Fibroblast of lung (primary cell): ENCODE results near the gene MACROD2.

Experiments used
- CTCF ChIP-seq, 2 donors: IDR thresholded peaks in 1 of 2; conservative IDR thresholded peaks in 1 of 2; 1 replicate in 1 of 2; 2 replicates in 1 of 2; pipeline ENCODE4 v1.5.1; 2011 to 2012; ENCODE audit warnings: low read length in 2 of 2, control low read depth in 1 of 2, inconsistent platforms in 1 of 2, low read depth in 1 of 2, mild to moderate bottlenecking in 1 of 2
- EZH2 ChIP-seq: IDR thresholded peaks from 2 replicates; pipeline ENCODE4 v1.5.1; 2012; ENCODE audit warnings: low read length, control low read depth, mild to moderate bottlenecking; ENCODE audit errors: missing control alignments

DNA sequence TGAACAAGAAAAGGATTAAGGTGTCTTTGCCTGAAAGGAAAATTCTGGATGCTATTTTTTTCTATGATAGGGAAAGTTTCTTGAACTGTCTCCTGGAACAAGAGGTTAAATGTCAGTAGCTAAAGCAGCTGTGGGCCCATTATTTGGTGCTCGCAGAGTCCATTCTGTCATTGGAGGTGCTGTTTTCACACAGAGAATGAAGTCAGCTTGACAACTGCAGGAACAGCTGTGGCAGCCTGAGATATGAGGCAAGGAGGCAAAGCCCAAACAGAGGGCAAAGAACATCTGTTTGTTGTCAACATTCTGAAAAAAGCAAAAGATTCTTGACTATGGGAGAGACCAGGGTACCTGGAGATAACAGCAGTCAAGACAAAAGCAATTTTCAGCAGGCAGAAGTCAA, 2029.8 kb downstream of the MACROD2 start:
- TF ChIP-seq CTCF (conservative IDR thresholded peaks at IDR 0.05 in 1 of 2, IDR thresholded peaks at IDR 0.05 in 1 of 2; ENCODE audit: low read depth in 1 of 2, low read length in 2 of 2) (no peak), EZH2 (no peak)
